ENCODE results near the gene CCDC138. TPM values are rescaled to one million over a fixed set of nuclear protein-coding genes. Genes with fewer than 3 reads are reported as not detected.

CCDC138 gene
- total RNA-seq, 1 donor from 2014 or later: 20.1 TPM

DNA sequence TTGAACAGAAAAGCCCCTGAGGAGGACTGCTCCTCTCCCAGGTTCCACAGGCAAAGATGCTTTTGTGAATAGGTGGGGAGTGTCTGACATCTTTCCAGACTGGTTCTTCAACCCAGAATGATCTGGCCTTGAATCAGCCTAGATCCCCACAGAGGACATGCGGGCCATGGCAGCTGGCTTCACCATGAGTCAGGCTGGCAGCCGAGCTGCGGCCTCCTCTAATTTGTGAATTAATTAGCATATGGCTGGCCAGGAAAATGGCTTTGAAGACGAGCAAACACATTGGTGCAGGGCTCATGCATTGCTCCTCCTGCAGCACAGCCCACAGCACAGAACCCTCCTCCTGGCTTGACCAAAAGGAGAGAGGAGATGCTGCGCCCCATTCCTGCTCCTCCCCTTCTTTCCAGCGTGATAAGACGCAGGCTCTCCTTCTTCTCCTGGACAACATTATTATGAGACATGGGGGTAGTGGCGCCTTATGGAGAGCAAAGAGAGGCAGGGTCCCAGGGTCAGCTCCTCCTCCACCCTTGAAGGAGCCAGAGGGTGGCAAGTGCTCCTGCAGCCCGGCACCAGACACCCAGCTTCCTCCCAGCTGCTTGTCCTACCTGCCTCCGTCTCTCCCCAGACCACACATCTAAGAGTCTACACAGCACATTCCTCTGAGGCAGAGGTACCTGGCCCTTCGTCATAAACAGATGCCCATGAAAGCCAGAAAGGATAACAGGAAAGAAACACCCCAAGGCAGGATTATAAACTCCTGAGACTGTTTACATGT, 135.8 kb downstream of the CCDC138 start:
- intact Hi-C loops (cut with micrococcal nuclease): loop anchor here (10.0 kb wide), 1 partner anchor 202 kb away; the partner anchor contains the start of gene SH3RF3
- no peak overlapping the region for H3K27ac Mint-ChIP-seq

GRCh38 chr2:108923019-108923700, 136.6 kb downstream of the CCDC138 start:
- DNase-seq: no peak
- Mint-ChIP-seq H3K27me3 (no peaks in the 10 kb centered on the region), H3K9me3 (no peaks in the 10 kb centered on the region), H3K4me3 (no peak overlapping the region), H3K4me1 (no peaks in the 10 kb centered on the region), H3K27ac (no peak overlapping the region), H3K36me3 (ENCODE audit: low read depth) (no peaks in the 10 kb centered on the region)
- intact Hi-C loops (cut with micrococcal nuclease): loop anchor here (10.0 kb wide), 1 partner anchor 202 kb away; the partner anchor contains the start of gene SH3RF3

More for the DNA sequence above, 135.8 kb downstream of the CCDC138 start:
- Mint-ChIP-seq H3K36me3 (ENCODE audit: low read depth) (no peaks in the 10 kb centered on the region), H3K4me1 (no peaks in the 10 kb centered on the region), H3K4me3 (no peak overlapping the region), H3K27me3 (no peaks in the 10 kb centered on the region), H3K9me3 (no peaks in the 10 kb centered on the region)
- no peak for DNase-seq

DNA sequence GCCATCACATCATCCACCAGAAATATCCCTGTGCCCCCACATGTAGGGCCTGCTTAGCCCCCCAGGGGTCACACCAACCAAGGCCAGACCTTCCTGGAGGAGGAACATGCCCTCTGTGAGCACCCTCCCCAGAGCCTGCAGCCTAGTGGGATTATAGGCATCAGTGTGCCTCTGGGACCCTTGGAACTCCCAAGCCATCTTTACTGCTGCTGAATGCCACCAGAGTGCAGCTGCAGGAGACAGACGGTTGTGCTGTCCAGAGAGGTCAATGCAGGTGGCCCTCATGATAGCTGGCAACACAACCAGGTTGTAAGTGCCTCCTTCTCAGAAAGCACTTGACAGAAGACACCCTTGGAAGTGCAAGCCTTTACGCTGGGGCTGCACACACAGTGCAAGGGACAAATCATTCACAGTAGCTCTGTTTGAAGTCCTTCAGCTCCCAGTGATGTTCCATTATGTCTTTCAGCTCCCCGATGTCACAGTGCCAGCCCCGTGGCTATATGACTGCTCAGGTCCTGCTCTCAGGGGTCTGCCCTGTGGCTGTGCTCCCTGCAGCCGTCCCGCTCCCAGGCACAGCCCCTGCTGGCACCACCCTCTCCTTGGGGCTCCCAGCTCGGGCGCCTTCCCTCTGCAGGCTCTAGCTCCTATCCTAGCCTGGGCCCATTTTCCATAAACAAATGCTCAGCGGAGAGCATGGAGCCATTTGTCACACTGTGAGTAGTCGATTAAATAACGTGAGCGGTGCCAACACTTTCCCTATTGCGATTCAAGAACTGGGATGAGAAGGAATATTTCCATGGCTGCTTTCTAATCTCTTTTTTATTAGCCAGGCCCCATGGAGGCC, 137.4 kb downstream of the CCDC138 start:
- Mint-ChIP-seq H3K9me3 (no peaks in the 10 kb centered on the region), H3K36me3 (ENCODE audit: low read depth) (no peaks in the 10 kb centered on the region), H3K4me1 (no peaks in the 10 kb centered on the region), H3K4me3 (no peak overlapping the region), H3K27ac (no peak overlapping the region), H3K27me3 (no peaks in the 10 kb centered on the region)
- intact Hi-C loops (cut with micrococcal nuclease): loop anchor here (10.0 kb wide), 1 partner anchor 201 kb away; the partner anchor contains the start of gene SH3RF3
- no peak for DNase-seq

- H3K9me3 Mint-ChIP-seq: no peaks in the 10 kb centered on the region
- no peaks in the 10 kb centered on the region for H3K4me1 Mint-ChIP-seq
- H3K27ac Mint-ChIP-seq: no peak overlapping the region
- no peak for DNase-seq
- intact Hi-C loops (cut with micrococcal nuclease): loop anchor here (10.0 kb wide), 1 partner anchor 200 kb away; the partner anchor contains the start of gene SH3RF3
- H3K36me3 Mint-ChIP-seq (ENCODE audit: low read depth): no peaks in the 10 kb centered on the region
- H3K4me3 Mint-ChIP-seq: no peak overlapping the region
- H3K27me3 Mint-ChIP-seq: no peaks in the 10 kb centered on the region
Observed at GRCh38 chr2:108924580-108925251, 138.1 kb downstream of the CCDC138 start.

DNA sequence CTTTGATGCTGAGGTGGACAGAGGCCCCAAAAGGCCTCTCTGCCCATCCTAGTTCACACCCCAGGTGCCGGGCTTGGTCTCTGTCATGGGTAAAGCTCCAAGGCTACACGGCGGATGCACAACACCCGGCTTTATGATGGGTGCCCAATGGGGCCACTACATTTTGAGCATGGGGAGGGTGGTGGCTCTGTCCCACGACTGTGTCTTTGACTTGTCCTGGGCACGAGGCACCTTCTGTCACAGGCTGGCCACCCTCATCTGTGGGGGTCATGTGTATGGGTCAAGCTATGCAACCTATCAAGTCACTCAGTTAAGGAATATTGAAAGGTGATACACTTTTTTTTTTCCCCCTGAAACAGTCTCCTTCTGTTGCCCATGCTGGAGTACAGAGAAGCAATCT, 138.7 kb downstream of the CCDC138 start:
- DNase-seq: no peak
- Mint-ChIP-seq H3K4me3 (no peak overlapping the region), H3K4me1 (no peaks in the 10 kb centered on the region), H3K9me3 (no peaks in the 10 kb centered on the region), H3K27ac (no peak overlapping the region), H3K36me3 (ENCODE audit: low read depth) (no peaks in the 10 kb centered on the region), H3K27me3 (no peaks in the 10 kb centered on the region)
- intact Hi-C loops (cut with micrococcal nuclease): loop anchor here (10.0 kb wide), 1 partner anchor 200 kb away; the partner anchor contains the start of gene SH3RF3

DNA sequence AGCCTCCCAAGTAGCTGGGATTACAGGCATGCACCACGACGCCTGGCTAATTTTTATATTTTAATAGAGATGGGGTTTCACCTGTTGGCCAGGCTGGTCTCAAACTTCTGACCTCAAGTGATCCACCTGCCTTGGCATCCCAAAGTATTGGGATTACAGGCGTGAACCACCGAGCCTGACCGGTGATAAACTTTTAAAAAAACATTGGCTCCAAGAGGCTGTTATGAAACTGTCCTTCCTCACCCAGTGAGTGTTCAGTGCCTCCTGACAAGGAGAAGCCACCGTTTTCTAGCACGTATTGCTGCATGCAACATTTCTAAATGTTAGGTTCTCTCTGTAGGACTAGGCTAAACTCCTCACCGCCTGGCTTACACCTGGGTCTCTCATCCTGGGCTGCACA, 139.2 kb downstream of the CCDC138 start:
- H3K9me3 Mint-ChIP-seq: no peaks in the 10 kb centered on the region
- H3K36me3 Mint-ChIP-seq (ENCODE audit: low read depth): no peaks in the 10 kb centered on the region
- intact Hi-C loops (cut with micrococcal nuclease): loop anchor here (10.0 kb wide), 1 partner anchor 199 kb away; the partner anchor contains the start of gene SH3RF3
- no peak overlapping the region for H3K27ac Mint-ChIP-seq
- H3K4me3 Mint-ChIP-seq: no peak overlapping the region
- H3K27me3 Mint-ChIP-seq: no peaks in the 10 kb centered on the region
- H3K4me1 Mint-ChIP-seq: no peaks in the 10 kb centered on the region
- no peak for DNase-seq

Other genes starting within 250 kb of the CCDC138 start
- gene RANBP2, start 67.3 kb upstream of the CCDC138 start, total RNA-seq: 74.9 and 77.0 TPM in 2 replicates
- 0.56 and 0.62 TPM in 2 replicates for gene EDAR, start 202.4 kb downstream of the CCDC138 start, total RNA-seq

All from activated CD4-positive, alpha-beta T cell treated with anti-CD3 and anti-CD28 coated beads, Interleukin-2, amount 10 ng/mL, durations not matched to agents 24 days and 14 days (primary cell).